Erythroblast (primary cell): ENCODE results near the gene SNAP91.

Source experiments
- DNase-seq, 2 experiments: peaks; one replicate each; lab custom pipeline; 2025; lab: John Stamatoyannopoulos, UW
- GATA1 ChIP-seq: IDR thresholded peaks from 2 replicates; pipeline ENCODE4 v1.6.1; 2011; ENCODE audit warnings: low read depth, mild to moderate bottlenecking, control low read depth, low read length, moderate library complexity
- POLR2A ChIP-seq: IDR thresholded peaks from 2 replicates; pipeline ENCODE4 v1.6.1; 2011; ENCODE audit warnings: mild to moderate bottlenecking, low read length

Gene SNAP91

DNA sequence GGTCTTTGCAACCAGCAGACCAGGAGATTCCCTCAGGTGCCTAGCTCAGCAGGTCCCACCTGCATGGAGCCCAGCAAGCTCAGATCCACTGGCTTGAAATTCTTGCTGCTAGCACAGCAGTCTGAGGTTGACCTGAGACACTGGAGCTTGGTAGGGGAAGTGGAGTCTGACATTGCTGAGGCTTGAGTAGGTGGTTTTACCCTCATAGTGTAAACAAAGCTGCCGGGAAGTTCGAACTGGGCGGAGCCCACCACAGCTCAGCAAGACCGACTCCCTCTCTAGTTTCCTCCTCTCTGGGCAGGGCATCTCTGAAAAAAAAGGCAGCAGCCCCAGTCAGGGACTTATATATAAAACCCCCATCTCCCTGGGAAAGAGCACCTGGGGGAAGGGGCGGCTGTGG is 162.3 kb downstream of the SNAP91 start:
- DNase-seq = no peak
- no peak for TF ChIP-seq POLR2A
- TF ChIP-seq GATA1 = no peak

DNA sequence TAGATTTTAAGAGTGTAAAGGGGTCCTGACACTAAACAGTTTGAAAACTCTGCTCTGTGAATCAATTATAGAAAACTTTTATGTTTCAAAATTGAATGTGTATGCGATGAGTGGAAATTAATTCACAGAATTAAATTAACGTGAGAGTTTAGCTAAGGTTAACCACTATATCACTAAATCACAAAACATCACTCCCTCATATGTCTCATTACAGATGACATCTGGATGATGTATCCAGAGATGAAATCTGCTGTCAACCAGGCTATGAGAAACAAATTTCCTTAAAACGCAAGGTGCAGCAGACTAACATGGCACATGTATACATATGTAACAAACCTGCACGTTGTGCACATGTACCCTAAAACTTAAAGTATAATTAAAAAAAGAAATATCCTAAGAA is 169.2 kb downstream of the SNAP91 start:
- TF ChIP-seq GATA1 (no peak), POLR2A (no peak)
- no peak for DNase-seq

DNA sequence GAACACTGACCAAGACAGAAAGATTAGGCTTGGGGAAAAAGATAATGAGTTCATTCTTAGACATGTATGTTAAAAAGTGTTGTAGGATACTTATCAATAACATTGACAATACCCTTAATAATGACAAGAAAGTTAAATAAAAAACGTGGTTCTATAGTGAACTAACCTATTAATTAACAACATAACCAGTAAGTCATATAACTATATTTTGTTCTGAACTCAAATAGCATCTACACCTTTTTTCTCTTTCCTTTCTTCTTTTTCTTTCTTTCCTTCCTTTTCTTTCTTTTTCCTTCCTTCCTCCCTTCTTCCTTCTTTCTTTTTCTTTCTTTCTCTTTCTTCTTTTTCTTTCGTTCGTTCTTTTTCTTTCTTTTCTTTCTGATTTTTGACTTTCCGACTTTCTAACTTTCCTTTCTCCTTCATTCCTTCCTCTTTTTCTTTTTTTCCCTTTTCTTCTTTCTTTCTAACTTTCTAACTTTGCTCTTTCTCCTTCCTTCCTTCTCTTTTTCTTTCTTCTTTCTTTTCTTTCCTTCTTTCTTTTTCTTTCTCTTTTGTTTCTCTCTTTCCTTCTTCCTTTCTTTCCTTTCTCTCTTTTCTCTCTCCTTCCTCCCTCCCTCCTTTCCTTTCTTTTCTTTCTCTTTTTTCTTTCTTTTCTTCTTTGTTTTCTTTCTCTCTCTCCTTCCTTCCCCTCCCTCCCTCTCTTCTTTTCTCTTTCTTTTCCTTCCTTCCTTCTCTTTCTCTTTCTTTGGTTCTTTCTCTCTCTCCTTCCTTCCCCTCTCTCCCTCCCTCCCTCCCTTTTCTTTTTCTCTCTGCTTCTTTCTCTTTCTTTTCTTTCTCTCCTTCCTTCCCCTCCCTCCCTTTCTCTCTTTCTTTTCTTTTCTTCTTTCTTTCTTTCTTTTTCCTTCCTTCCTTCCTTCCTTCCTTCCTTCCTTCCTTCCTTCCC is 172.0 kb downstream of the SNAP91 start:
- no peak for DNase-seq
- TF ChIP-seq POLR2A (no peak), GATA1 (no peak)

DNA sequence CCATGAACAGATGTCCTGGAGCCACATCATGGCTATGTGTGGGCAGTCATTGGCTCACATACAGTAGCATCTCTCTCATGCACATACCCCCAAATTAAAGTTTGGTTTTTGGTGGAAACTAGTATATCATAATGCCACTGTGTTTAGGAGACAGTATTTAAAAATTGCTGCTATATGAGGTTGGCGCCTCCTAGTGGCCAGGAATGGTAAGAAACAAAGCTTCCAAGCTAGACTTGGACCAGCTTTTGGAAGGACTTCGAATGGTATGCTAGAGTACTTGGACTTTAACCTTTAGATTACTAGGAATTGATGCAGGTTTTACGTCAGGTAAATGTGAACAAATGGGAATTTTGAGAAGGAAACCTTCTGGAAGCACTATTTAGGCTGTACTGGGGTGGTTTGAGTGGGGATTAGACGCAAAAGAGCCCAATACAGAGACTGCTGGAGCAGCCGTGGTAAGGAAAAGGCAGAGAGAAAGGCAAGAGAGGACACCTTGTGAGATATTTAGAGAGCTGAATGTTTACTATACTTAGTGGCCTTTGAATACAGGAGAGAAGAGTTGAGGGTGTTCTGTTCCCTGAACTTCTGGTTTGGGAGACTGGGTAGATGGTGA is 172.8 kb downstream of the SNAP91 start:
- DNase-seq = peak; percentile 50 to 75
- no peak for TF ChIP-seq GATA1
- no peak for TF ChIP-seq POLR2A

DNA sequence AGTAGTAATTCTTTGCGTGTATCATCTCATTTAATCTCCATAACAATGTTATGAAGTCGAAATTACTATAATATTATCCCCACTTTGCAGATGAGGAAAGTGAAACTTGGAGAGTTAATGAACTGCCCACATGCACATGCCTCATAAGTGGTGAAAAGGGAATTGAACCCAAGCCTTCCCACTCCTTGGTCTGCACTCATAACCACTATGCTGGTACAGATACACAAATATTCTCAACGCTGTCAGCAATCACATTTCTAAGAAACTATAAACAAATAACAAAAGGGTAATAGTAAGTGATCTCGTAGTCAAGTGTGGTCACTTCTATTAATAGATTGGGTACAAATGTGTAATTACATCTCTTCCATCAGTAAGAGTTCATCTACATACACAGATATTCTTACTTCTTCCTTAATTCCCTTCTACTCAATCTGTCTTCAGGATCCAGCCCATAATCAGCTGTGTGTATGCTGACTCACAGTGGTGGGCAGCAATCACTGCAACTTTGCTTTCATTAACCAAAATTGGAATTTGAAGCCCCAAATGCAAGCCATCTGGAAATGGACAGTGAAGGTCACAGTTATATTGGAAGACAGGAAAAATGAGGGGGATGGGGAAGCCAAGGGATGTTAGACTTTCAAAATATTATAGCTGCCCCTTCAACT is 190.0 kb downstream of the SNAP91 start:
- no peak for DNase-seq
- TF ChIP-seq GATA1 (no peak), POLR2A (no peak)

DNA sequence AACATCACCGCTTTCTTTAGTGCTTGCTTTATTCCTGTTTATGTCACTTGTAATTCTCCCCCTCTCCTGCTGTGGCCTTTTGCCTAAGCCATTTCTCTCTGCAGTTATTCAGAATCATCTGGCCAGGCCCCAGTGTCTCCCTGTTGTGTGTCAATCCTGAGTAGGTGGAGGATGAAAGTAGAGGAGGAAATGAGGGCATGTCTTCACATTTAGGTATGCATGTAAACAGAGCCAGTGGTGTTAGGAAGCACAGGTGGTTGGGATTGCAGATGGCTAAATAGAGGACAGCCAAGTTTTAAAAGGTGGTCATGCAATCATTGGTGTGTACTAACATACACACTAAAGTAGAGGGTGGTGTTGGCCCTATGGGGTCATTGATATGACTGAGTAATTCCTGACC is 191.4 kb downstream of the SNAP91 start:
- TF ChIP-seq POLR2A (no peak), GATA1 (no peak)

DNA sequence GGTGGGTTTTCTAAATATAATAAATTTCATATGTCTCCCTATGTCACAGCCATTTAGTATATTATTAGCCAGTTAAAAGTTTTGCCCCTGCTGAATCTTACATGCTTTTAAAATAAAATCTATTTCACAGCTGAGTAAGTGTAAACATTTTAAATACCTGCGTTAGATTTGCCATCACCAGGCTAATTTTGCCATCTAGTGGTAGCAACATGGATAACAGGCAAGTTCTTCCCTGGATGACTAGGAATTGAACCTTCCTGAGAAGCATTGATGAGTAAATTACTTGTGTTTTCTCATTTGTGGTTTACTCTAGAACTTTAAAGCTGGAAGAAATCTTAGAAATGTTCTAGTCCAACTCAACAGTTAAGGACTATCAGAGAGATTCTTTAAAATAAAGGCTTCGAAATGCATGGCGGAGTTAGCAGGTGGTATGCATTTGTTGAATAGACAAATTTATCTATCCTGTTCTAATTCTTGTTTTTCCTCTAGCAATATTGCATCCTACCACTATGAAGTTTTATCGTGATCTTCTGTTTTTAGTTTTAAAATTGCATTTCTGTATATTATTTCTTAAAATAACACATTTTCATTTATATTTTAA is 193.9 kb downstream of the SNAP91 start:
- peak; percentile 37 to 70 for DNase-seq
- TF ChIP-seq POLR2A (no peak), GATA1 (no peak)

More for the DNA sequence above, 191.4 kb downstream of the SNAP91 start:
- DNase-seq = no peak

DNA sequence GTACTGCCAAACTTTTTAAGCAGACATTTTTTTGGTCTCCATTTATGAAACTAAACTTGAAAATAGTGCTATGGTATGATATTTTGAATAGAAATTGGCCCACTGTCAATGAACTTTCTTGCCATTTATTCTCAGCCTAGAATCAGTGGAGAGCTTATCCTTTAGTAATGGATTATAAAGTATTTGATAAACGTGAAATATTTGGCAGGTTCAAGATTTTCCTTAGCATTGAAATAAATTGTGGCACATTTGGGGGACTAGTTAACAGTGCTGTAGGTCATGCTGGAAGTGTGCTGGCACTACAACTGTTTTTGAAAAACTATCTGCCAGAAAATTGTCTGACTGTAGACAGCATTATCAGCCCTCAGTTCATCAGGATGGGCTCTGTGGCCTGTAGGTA is 194.4 kb downstream of the SNAP91 start:
- no peak for DNase-seq
- TF ChIP-seq POLR2A (no peak), GATA1 (no peak)

DNA sequence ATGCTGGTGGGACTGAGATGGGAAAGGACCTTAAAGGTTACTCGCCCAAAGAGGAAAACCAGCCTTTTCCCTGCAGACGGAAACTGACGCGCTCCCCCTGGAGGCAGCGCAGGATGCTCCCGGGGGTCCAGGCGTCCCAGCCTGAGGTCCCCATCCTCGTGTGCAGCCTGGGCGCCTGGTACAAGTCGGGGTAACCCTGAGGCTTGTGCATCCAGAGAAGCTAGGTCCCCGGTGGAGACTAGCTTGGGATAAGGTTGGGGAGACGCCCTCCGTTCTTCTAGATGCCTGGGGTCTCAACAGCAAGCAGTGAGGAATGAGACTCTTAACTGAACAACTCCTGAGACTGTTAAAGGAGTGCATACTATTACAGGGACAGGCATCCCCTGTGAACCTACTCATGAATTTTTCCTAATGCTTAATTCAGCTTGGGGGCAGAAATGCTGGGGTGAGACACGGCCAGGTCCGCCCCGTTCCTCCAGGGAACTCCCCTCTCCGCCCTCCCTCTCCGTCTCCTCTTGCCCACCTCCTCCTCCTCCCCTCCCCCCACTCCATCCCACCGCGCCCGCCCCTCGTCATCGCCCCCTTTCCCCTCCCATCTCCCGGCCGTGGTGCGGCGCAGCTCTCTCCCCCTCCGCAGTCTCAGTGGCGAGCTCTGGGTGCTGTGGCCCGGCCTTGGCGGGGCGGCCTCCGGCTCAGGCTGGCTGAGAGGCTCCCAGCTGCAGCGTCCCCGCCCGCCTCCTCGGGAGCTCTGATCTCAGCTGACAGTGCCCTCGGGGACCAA is 196.8 kb downstream of the SNAP91 start, which contains the start of gene PRSS35:
Gene PRSS35, plus strand, starts transcription at position 634 of the 781 bp plus-strand sequence. CDS start 10,908 bp downstream, outside the sequence.
- no peak for TF ChIP-seq POLR2A
- TF ChIP-seq GATA1 = no peak
- DNase-seq = peak; percentile 2 to 16

DNA sequence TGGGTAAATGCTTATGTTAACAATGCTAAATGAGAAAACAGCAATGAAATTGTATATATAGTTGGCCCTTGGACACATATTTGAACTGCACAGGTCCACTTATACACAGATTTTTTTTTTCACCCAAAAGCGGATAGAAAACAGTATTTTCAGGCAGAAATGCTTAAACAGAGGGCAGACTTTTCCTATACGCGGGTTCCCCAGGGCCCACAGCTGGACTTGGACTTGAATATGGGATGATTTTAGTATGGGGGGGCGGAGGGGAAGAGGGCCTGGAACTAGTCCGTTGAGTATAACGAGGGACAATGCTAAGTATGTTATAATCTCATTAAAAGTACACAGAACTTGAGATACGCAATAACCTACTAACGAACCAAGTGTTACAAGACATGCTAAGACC is 197.6 kb downstream of the SNAP91 start:
- DNase-seq = no peak
- TF ChIP-seq POLR2A = no peak
- no peak for TF ChIP-seq GATA1

DNA sequence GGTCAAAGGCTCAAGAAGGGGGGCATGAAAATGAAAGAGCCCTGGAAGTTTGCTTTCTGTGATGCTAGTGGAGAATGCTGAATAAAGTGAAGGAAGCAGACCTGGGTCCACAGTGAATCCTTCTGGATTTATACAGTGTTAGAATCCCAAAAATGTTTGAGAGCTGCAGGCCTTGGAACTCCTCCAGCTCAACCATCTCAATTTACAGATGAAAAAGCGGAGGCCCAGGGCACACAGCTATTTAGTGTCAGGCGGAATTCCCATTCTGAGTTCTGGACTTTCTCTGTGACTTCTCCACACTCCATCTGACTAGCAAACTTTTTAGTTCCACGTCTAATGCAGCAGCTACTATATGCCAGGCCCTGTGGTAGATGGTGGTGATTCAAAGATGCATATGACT is 198.1 kb downstream of the SNAP91 start:
- no peak for TF ChIP-seq POLR2A
- TF ChIP-seq GATA1 = no peak
- DNase-seq = no peak

DNA sequence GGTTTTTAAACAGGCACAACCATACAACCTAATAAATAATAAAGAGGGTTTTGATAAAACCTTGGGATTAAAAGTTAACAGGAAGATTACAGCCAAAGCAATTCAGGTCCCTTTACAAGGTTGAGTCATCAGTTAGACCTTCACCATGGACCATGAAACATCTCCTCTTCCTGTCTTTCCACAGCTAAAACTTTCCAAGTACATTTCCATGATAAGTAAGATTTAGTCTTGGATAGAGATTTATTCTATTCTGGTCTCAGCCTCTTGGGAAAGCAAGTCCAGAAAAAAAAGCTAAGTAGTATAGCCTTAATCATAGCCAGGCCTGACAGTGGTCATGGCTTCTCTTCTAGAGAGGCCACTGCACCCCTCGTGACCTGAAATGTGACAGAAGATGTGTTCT is 199.5 kb downstream of the SNAP91 start:
- TF ChIP-seq POLR2A = no peak
- TF ChIP-seq GATA1 = no peak
- DNase-seq = no peak

DNA sequence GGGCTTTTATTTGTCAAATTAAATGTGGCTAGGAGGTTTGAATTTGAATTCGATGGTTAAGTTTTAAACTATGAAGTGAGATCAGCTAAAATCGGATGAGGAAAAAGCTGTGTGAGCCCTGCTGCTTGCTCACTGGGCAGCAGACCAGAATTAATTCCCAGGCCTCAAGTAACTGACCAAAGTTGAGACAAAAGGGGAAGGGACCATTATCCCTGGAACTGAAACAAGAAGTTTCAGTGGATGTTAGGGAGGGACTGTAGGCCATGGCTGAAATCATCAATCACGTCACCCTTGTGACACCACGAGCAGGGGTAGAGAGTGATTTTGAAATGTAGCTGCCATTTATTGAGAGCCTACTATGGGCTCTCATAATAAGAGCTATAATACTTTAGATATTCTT is 203.5 kb downstream of the SNAP91 start:
- TF ChIP-seq GATA1 (no peak), POLR2A (no peak)

More for the DNA sequence above, 203.5 kb downstream of the SNAP91 start:
- DNase-seq = no peak
